WTC11 (cell line): ENCODE results near the gene PVALB.
A peak's percentile ranks its signal among the peaks of the same experiment; 100 is the strongest.

Experiments
- NFYB ChIP-seq: sonication (generic); formaldehyde crosslinking; conservative IDR thresholded peaks from 2 replicates; pipeline ENCODE4 v1.8.0; 2022; ENCODE audit warnings: low read depth, missing genetic modification reagents
- SMAD4 ChIP-seq: sonication (generic); formaldehyde crosslinking; IDR thresholded peaks from 2 replicates; pipeline ENCODE4 v1.8.0; 2022; ENCODE audit warnings: mild to moderate bottlenecking, missing genetic modification reagents
- TF ChIP-seq, protein P1 (sequence below): fragments of 200-600 bp; IDR thresholded peaks from 2 replicates; pipeline ENCODE4 v1.8.0; 2022; ENCODE audit warnings: antibody characterized with exemption
- TF ChIP-seq, protein P2 (sequence below): fragments of 250-450 bp; sonication (Bioruptor Pico); IDR thresholded peaks from 2 replicates; pipeline ENCODE4 v1.8.0; 2021; ENCODE audit warnings: mild to moderate bottlenecking

DNA sequence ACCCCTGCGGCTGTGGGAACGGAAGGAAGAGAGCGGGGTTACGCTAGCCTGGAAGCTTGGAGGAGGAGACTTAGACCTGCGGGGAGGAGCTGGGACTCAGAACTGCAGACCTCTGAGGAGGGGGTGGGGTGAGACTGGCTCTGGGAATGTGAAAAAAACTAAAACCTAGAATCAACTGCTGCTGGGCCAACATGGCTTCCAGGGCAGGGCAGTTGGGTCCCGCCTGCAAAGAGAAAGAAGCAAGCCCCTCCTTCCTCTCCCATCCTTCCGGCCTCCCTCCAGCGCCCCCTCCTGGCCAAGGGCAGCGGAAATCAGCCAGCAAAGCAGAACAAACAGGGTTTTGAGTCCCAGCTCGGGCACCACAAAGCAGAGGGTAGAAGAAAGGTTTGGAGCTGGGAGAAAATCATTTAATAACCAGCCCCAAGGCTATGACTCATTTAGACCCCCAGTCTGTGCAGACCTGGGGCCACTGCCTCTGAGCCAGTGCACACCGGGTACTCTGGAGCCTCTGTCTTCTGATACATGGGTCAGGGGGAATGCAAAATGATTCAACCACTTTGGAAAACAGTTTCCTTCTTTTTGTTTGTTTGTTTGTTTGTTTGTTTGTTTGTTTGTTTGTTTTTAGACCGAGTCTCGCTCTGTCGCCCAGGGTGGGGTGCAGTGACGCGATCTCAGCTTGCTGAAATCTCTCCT lies 36.7 kb upstream of the PVALB start:
- TF ChIP-seq, protein P1, sequence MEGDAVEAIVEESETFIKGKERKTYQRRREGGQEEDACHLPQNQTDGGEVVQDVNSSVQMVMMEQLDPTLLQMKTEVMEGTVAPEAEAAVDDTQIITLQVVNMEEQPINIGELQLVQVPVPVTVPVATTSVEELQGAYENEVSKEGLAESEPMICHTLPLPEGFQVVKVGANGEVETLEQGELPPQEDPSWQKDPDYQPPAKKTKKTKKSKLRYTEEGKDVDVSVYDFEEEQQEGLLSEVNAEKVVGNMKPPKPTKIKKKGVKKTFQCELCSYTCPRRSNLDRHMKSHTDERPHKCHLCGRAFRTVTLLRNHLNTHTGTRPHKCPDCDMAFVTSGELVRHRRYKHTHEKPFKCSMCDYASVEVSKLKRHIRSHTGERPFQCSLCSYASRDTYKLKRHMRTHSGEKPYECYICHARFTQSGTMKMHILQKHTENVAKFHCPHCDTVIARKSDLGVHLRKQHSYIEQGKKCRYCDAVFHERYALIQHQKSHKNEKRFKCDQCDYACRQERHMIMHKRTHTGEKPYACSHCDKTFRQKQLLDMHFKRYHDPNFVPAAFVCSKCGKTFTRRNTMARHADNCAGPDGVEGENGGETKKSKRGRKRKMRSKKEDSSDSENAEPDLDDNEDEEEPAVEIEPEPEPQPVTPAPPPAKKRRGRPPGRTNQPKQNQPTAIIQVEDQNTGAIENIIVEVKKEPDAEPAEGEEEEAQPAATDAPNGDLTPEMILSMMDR: peak; percentile 80
- TF ChIP-seq SMAD4 (CRISPR knock-in tag) (no peak), NFYB (CRISPR knock-in tag) (no peak)
- TF ChIP-seq, protein P2, sequence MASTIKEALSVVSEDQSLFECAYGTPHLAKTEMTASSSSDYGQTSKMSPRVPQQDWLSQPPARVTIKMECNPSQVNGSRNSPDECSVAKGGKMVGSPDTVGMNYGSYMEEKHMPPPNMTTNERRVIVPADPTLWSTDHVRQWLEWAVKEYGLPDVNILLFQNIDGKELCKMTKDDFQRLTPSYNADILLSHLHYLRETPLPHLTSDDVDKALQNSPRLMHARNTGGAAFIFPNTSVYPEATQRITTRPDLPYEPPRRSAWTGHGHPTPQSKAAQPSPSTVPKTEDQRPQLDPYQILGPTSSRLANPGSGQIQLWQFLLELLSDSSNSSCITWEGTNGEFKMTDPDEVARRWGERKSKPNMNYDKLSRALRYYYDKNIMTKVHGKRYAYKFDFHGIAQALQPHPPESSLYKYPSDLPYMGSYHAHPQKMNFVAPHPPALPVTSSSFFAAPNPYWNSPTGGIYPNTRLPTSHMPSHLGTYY (CRISPR knock-in tag): no peak
